KMS-11 (cell line): ENCODE measurements around the gene PSORS1C1.

ENCODE experiments used
- H2AFZ ChIP-seq: fragments of 200-600 bp; sonication (generic); 2 replicates; pipeline ENCODE4 v1.6.1; 2016; ENCODE audit warnings: antibody characterized with exemption, mixed run types, low read depth
- H3K27ac ChIP-seq: fragments of 200-600 bp; sonication (generic); 2 replicates; pipeline ENCODE4 v1.6.1; 2016; ENCODE audit warnings: mild to moderate bottlenecking, mixed run types
- H3K27me3 ChIP-seq: fragments of 200-600 bp; sonication (generic); 2 replicates; pipeline ENCODE4 v1.6.1; 2017; ENCODE audit warnings: mild to moderate bottlenecking, low read depth, mixed run types, moderate library complexity; ENCODE audit not compliant: insufficient read depth
- H3K36me3 ChIP-seq: fragments of 200-600 bp; sonication (generic); 2 replicates; pipeline ENCODE4 v1.6.1; 2017; ENCODE audit warnings: mild to moderate bottlenecking, mixed run types; ENCODE audit not compliant: insufficient read depth
- H3K4me1 ChIP-seq: fragments of 200-600 bp; sonication (generic); 2 replicates; pipeline ENCODE4 v1.6.1; 2016; ENCODE audit warnings: mild to moderate bottlenecking, low read depth, mixed run types; ENCODE audit not compliant: poor library complexity, severe bottlenecking
- H3K4me2 ChIP-seq: fragments of 200-600 bp; sonication (generic); 2 replicates; pipeline ENCODE4 v1.7.0; 2016; ENCODE audit warnings: mild to moderate bottlenecking, mixed run types
- H3K4me3 ChIP-seq: fragments of 200-600 bp; sonication (generic); IDR thresholded peaks from 2 replicates; pipeline ENCODE4 v1.6.1; 2017; ENCODE audit warnings: low read depth, low read length, mixed read lengths; ENCODE audit not compliant: insufficient read depth
- H3K79me2 ChIP-seq: fragments of 200-600 bp; sonication (generic); 2 replicates; pipeline ENCODE4 v1.6.1; 2016; ENCODE audit warnings: low read depth, mixed run types; ENCODE audit not compliant: insufficient read depth
- H3K9ac ChIP-seq: fragments of 200-600 bp; sonication (generic); 2 replicates; pipeline ENCODE4 v1.6.1; 2016; ENCODE audit warnings: mild to moderate bottlenecking, mixed run types
- H4K20me1 ChIP-seq: fragments of 200-600 bp; sonication (generic); 2 replicates; pipeline ENCODE4 v1.6.1; 2016; ENCODE audit warnings: mild to moderate bottlenecking, mixed run types; ENCODE audit not compliant: insufficient read depth
- CTCF ChIP-seq: fragments of 200-600 bp; sonication (generic); conservative IDR thresholded peaks from 2 replicates; pipeline ENCODE4 v1.6.1; 2017; ENCODE audit warnings: low read depth, mild to moderate bottlenecking, antibody characterized with exemption, low read length, moderate library complexity, mixed read lengths

PSORS1C1 gene

GRCh38 chr6:31096656-31097055 is 17.9 kb upstream of the PSORS1C1 start:
- Histone ChIP-seq H3K4me2 (no peak overlapping the region), H3K27me3 (no peaks in the 10 kb centered on the region), H3K9ac (no peak overlapping the region), H3K27ac (no peak overlapping the region), H3K4me3 (no peak overlapping the region), H3K4me1 (no peaks in the 10 kb centered on the region), H3K36me3 (no peaks in the 10 kb centered on the region), H4K20me1 (no peaks in the 10 kb centered on the region), H2AFZ (no peak overlapping the region), H3K79me2 (no peaks in the 10 kb centered on the region)
- TF ChIP-seq CTCF, result no peak

GRCh38 chr6:31098449-31098938 is 16.1 kb upstream of the PSORS1C1 start:
- Histone ChIP-seq H3K4me1 (no peaks in the 10 kb centered on the region), H2AFZ (no peak overlapping the region), H3K4me2 (no peak overlapping the region), H3K9ac (no peak overlapping the region), H3K36me3 (no peaks in the 10 kb centered on the region), H3K27ac (no peak overlapping the region), H3K79me2 (no peaks in the 10 kb centered on the region), H3K4me3 (no peak overlapping the region), H3K27me3 (no peaks in the 10 kb centered on the region), H4K20me1 (no peaks in the 10 kb centered on the region)
- TF ChIP-seq CTCF, result no peak

- TF ChIP-seq CTCF, result no peak
- Histone ChIP-seq H3K79me2 (no peaks in the 10 kb centered on the region), H3K27ac (no peak overlapping the region), H2AFZ (no peak overlapping the region), H3K4me1 (no peaks in the 10 kb centered on the region), H3K36me3 (no peaks in the 10 kb centered on the region), H4K20me1 (no peaks in the 10 kb centered on the region), H3K9ac (no peak overlapping the region), H3K4me2 (no peak overlapping the region), H3K27me3 (no peaks in the 10 kb centered on the region), H3K4me3 (no peak overlapping the region)
Observed at GRCh38 chr6:31103136-31103535, 11.5 kb upstream of the PSORS1C1 start.

GRCh38 chr6:31107052-31107451 is 7.5 kb upstream of the PSORS1C1 start:
- H3K27me3 ChIP-seq, result peaks cover 13% of the 10 kb centered on the region
- no peak overlapping the region for H3K9ac ChIP-seq
- no peak for TF ChIP-seq CTCF
- H4K20me1 ChIP-seq, result no peaks in the 10 kb centered on the region
- H3K79me2 ChIP-seq, result no peaks in the 10 kb centered on the region
- H3K27ac ChIP-seq, result no peak overlapping the region
- H3K36me3 ChIP-seq, result no peaks in the 10 kb centered on the region
- no peak overlapping the region for H3K4me2 ChIP-seq
- no peak overlapping the region for H2AFZ ChIP-seq
- no peaks in the 10 kb centered on the region for H3K4me1 ChIP-seq
- H3K4me3 ChIP-seq, result no peak overlapping the region
